HG03064 (cell line): Measurements from ENCODE around the gene NPFFR1.

ENCODE experiments used
- ATAC-seq: cut with Tn5 transposase; IDR thresholded peaks from one replicate; pipeline ENCODE4 v1.9.1; 2021; ENCODE audit warnings: low read depth; ENCODE audit not compliant: unreplicated experiment

Gene NPFFR1

DNA sequence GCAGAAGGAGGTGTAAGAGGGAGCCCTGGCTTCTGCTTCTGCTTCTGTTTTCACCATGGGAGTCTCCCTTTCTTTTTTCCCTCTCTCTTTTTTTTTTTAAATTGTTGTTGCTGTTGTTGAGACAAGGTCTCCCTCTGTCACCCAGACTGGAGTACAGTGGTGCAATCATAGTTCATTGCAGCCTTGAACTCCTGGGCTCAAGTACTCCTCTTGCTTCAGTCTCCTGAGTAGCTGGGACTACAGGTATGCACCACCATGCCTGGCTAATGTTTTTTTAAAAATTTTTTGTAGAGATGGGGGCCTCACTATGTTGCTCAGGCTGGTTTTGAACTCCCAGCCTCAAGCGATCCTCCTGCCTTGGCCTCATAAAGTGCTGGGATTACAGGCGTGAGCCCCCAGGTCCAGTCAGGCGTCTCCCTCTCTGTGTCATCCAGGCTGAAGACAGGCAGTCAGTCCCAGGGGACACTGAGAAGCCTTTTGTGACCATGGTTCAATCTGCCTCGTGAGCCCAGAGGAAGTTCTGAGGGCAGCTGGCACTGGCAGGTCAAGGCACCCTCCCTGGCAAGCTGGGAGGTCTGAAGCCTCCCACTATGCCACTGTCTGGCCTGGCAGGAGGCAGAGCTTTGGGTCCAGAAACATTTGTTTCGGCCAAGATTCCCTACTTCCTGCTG, 33.6 kb upstream of the NPFFR1 start:
- ATAC-seq = no peak

DNA sequence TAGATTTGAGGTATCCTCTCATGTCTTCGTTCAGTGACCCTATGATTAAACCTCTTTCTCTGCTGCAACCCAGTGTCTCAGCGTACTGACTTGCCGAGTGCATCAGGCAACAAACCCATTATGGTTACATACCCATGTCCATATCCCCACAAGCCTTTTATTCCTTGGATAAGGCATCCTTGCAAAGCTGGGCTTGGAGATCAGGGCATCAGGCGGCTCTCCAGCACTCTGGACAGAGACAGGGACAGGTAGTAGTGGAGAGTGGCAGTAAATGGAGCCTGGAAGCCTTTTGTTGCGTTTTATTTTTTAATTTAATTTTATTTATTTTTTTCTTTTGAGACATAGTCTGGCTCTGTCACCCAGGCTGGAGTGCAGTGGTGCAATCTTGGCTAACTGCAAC, 32.0 kb upstream of the NPFFR1 start:
- ATAC-seq = no peak

DNA sequence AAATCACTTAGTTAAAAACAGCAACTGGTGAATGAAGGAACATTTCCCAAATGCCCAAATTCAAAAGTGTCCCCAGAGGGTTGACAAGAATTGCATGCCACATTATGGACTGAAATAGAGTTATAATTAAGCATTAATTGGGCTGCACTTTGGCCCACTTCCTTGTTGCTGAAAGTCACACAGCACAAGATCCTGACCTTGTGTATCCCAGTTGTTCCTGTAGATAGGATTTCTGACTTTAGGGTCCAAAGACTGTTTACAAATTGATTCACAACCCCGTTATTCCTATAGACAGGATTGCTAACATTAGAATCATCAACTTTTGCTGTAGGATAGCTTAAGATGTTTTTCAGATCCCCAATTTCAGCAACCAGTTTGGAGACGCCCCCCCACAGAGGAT, 31.5 kb upstream of the NPFFR1 start:
- ATAC-seq = no peak

DNA sequence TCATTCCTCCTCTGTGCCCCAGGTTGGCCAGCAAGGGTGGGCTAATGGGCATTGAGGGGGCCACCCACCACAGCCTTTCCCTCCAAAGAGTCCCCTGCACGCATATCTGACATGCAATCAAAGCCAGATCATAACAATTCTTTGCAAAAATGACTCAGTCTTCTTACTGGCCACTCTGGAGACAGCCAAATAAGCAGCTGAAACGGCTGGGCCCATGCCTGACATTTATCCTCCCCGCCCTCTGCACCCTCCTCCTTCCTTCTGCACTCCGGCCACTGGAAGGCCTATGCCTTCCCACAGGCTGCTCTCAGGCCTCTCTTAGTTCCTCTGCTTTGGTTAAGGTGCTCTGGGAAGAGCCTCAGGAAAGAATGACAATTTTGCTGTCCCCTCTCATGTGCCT, 29.2 kb upstream of the NPFFR1 start:
- no peak for ATAC-seq

DNA sequence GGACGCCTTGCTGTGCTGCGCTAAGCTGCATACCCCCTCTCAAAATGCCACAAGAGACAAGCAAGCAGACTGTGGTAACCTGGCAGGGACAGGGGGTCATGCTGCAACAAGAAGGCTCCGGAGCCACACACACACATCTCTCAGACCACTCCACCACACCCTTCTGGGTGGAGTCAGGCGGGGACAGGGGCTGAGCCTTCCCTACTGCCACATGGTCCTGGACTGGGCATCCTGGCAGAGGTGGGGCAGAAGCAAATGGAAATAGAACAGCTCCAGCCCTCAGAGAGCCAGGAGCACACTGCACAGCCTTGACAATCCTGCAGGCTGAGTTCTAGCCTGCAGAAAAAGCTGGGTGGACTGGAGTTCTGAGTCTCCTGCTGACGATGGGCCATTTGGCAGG, 28.4 kb upstream of the NPFFR1 start:
- ATAC-seq = no peak

DNA sequence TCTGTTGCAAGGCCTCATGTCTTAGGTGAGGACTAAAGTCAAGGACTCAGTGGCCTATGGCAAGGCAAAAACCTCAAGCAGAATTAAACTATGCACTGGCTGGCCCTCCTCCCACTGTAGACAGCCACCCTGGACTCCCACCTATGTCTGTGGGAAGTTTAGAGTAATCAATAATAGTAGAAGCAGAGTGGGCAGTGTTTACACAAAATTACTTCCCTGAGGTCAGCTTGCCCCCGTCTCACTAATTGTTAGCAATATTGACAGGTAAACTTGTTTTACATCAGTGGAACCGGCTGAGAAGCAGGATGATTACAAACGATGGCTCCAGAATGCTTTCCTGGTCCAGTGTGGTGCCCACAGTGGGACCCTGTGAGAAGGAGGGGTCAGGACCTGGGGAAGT, 27.9 kb upstream of the NPFFR1 start:
- no peak for ATAC-seq

DNA sequence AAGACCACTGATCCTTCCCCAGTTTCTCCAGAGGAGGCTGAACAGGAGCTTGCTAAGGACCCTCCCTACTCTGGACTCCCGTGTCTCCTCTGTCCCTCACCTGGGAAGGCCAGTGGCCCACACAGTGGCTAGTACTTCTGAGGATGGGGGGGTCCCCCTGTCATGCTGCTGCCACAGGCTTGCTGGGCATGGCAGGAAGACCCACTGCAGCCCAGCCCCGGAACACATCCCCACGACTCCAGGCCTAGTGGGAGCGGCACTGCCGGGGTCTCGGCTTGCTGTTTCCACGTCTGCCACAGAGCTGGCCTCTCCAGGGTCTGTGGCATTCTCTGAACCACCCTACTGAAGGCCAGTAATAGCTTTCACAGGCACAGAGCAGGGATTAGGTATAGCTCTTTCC, 25.9 kb upstream of the NPFFR1 start:
- no peak for ATAC-seq

DNA sequence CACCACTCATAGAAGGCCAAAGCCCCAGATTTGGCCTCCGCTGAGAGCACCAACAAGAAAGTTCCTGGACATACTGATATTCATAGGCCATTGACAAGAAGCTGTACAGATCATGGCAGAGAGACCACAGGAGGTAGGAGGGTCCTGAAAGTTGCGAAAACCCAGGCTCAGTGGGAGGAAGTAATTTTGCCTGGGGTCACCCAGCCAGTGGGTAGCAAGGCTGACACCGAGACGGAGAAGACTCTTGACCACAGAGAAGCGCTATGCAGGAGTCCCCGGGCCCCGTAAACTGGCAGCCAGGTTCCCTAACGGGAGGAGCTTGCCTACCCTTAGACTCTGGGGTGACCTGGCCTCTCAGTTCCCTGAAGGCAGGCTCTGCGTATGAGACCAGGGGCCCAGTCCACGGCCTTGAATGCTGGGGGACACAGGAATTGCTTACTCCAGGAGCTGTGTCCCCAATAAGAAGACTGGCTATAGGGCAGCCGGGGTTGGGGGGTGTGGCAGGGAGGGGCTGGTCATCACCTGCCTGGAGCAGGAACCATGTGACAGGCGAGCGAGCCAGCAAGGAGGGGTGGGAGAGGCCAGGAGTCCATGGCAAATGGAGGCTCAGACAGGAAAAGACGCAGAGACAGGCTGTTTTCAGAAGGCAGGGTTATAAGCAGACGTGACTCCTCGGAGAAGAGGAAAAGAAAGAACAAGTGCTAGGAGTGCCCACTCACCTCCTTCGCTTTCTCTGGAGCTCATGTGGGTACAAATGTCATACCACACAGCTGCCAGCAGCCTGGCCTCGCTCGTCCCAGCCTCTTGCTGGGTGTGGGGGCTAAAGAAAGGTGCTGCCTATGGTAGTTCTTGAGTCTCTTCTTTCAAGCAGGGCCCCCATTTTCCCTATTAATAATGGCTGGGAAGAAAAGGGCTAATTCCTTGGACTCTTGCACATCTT, 24.6 kb upstream of the NPFFR1 start:
- ATAC-seq = no peak

DNA sequence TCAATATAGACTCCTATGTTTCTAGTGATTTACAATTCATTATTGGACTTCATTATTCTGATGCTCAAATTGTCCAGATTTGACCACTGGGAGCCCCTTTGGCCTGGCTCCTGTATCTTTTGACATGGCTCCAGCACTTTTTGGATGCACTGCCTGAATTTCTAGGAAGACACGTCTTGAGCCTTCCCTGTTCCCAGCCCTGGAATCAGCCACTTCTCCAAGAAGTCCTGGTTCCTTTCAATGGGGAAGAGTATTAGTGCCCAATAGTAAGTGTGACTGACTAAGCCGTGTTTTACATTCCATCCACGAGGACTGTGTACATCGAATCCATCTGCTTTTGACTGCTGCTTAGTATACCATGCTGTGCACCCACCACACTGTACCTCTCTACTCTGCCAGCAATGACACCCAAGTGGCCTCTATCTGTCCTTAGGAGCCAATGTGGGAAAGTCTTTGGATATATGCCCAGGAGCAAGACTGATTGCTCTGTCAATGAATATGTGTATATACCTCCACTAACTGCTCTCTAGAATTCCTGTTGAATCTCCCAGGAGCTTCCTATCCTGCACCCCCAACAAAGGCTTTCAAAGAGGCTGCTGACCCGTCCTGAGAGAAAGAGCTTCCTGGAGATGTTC, 23.2 kb upstream of the NPFFR1 start:
- no peak for ATAC-seq

DNA sequence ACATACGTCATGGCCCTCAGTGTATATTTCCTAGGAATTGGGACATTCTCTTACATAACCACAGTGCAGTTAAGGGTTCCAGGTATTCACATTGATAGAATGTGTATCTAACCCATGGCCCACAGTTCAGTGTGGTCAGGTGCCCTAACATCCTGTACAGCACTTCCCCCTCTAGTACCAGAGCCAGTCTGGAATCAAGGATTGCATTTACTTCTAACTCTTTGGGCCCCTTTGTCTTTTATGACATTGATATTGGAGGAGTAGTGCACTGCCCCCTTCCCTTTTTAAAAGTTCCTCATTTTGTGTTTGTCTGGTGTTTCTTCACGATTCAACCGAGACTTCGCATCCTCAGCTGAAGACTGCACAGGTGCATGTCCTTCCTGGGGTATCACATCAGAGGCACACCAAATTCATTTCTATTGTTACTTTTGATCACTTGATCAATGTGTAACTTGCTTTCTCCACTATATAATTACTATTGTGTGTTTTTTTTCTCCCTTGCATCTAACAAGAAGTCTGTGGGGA, 22.4 kb upstream of the NPFFR1 start:
- no peak for ATAC-seq

DNA sequence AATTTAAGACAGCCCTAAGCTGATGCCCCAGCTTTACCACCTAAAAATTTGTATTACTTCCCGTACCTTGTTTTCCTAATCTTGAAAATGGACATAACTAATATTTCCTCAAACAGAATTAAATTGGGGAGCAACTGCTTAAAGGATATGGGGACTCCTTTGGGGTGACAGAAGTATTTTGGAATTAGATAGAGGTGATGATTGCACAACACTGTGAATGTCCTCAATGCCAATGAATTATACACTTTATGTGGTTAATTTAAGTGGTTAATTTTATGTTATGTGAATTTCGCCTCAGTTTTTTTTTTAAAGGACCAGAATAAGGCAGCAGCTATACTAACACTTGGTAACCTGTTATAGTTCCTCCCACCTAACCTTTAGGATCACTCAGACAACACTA, 19.9 kb upstream of the NPFFR1 start:
- ATAC-seq = no peak

DNA sequence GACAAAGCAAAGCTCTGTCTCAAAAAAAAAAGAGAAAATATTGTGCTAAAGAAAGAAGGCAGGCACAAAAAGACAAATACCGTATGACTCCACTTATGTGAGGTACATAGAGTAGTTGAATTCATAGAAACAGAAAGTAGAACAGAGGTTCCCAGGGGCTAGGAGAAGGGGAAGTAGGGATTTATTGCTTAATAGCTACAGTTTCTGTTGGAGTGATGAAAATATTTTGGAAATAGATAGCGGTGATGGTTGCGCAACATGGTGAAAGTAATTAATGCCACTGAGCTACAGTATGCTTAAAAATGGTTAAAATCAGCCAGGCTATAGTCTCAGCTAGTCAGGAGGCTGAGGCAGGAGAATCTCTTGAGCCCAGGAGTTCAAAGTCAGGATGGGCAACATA, 18.5 kb upstream of the NPFFR1 start:
- ATAC-seq = no peak

DNA sequence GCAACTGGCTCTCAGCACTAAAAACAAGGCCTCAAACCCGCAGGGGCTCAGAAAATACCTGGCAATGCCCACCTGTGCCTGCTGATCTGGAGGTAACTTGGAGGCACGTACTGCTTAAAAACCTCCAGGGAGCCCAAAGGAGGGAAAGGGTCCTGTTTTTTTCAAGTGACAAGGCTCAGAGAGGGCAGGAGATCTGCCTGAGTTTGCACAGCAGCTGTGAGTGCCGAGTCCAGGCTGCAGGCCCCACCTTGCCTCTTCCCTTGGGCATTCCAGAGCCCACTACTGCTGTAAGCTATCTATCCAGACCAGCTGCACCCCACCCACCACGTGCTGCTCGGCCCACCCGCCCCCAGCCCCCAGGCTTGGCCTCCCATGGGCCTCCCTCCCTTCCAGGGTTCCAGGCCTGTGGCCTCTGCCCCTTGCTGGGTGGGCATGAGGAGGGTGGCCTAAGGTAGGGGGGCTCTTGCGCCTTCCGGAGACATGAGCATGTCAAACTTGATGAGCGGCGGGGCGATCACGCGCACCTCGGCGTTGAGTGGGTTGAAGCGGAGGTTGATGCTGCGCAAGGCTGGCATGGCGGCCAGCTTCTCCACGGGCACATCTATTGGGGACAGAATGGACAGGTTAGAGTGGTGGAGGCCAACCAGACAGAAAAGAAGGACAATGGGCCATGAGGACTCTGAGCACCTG, 17.2 kb upstream of the NPFFR1 start:
- no peak for ATAC-seq

DNA sequence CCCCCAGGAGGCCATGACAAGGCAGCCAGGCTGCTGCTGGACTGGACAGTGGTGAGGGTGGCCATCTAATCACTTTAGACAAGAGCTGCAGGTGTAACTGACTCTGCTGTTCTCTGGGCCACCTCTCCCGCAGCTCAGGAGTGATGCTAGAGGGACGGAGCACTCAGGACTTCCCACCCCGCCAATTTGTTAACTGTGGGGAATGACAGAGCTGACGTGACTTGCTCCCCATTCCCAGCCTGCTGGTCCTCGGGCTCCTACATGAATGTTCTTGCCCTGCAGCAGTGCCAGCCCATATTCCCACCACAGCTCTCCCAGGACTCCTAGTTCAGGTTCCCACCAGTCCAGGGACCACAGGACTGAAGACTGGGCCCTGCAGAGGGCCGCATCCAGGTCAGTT, 16.7 kb upstream of the NPFFR1 start:
- no peak for ATAC-seq

DNA sequence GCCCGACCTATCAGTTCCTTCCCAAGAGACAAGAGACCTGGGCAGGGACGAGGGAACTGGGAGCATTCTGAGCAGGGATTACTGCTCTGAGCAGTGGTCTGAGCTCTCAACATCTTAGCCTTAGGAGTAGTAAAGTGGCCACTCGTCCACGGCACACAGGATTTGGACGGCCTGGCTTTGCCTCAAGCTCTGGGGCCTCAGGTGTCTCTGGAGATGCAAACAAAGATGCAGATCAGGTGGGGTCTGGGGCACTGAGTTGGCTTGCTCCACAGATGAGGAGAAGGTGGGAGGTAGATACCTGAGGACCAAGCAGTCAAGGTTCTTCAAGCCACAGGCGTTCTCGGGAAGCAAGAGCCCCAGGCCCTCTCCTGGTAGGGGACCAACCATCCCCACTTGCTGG, 16.1 kb upstream of the NPFFR1 start:
- no peak for ATAC-seq

DNA sequence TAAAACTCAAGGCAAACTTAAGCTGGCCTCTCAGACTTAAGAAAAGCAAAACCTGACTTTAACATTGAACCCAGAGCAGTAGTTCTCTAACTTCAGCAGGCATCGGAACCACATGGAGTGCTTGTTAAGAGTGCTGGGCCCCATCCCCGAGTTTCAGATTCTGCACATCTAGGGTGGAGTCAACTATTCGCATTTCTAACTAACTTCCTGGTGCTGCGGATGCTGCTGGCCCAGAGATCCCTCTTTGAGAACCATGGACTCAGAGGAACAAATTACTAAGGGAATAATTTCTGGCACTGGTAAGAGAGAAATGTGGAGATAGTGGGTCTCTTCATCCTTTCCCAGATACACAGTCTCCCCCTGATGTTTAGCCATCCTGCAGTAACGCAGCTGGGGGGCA, 14.6 kb upstream of the NPFFR1 start:
- no peak for ATAC-seq

DNA sequence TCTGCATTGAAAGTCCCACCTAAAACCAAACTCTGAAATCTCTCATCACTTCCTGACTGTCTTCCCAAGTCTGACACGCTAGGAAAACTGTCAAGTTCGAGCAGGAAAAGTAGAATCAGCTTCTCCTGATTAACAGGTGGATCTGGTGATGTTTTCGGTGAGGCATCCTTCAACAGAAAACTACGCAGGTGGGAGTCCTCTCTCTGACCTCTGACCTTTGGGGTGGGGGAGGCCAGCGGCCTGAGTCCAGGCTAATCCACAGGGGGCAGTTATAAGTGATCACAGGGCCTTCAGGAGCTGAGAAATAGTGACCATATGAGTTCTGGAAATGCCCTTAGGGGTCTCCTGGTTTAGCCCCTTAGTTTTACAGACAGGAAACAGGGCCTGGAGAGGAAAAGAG, 13.4 kb upstream of the NPFFR1 start:
- no peak for ATAC-seq

DNA sequence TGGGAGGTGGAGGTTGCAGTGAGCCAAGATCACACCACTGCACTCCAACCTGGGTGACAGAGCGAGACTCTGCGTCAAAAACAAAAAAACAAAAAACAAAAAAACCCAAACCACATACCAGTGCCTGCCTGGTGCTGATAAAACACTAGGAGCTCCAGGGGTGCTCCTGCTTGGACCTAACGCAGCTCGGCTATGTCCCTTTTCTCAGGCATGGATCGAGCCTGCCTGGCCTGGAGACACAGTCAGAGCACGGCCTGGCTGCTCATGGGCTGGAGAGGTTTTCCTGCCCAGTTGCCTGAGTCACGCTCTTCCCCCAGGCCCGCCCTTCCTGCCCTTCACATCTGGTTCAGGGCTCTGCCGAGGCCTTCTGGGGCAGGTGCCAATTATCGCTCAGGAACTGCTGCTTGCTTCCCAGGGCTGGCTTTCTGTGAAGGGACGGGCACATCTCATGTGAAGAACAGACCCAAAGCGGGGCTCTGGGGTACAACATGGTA, 12.6 kb upstream of the NPFFR1 start:
- no peak for ATAC-seq

DNA sequence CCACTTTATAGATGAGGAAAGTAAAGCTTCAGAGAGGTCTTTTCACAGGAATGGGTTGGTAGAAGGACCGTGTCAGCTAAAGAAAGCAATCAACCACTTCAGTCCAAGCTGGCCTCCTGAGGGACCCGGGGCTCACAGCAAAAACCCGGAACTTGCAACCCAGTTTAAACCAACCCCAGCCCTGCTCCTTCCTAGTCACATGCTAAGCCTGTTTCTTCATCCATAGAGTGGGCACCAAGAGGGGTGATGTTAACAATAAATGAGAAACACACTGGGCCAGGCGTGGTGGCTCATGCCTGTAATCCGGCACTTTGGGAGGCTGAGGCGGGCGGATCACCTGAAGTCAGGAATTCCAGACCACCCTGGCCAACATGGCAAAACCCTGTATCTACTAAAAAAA, 12.1 kb upstream of the NPFFR1 start:
- ATAC-seq = no peak

DNA sequence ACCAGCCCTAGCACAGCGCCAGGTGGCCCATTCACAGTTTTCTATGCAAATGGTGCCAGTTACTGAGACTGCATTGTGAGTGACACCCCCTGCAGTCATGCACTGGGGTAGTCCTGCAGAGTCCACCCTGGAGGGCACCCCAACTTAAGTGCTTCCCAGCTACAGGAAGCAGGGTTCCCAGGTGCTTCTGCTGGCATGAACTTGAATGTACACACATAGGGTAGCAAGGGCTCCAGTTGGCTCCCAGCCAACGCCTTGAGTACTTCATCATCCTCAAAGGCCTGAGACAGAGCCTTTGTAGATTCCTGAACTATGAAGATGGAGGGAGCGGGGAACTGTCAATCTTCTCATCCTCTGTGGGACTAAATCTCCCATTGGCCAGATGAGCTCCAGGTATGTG, 11.5 kb upstream of the NPFFR1 start:
- no peak for ATAC-seq
